ENCODE measurements around the gene MIDN. TPM values are rescaled to one million over a fixed set of nuclear protein-coding genes. Genes with fewer than 3 reads are reported as not detected.

MIDN gene
- total and polyA plus RNA-seq, 5 donors from 2014 or later: 1.4 to 126 (median 2.1) TPM

DNA sequence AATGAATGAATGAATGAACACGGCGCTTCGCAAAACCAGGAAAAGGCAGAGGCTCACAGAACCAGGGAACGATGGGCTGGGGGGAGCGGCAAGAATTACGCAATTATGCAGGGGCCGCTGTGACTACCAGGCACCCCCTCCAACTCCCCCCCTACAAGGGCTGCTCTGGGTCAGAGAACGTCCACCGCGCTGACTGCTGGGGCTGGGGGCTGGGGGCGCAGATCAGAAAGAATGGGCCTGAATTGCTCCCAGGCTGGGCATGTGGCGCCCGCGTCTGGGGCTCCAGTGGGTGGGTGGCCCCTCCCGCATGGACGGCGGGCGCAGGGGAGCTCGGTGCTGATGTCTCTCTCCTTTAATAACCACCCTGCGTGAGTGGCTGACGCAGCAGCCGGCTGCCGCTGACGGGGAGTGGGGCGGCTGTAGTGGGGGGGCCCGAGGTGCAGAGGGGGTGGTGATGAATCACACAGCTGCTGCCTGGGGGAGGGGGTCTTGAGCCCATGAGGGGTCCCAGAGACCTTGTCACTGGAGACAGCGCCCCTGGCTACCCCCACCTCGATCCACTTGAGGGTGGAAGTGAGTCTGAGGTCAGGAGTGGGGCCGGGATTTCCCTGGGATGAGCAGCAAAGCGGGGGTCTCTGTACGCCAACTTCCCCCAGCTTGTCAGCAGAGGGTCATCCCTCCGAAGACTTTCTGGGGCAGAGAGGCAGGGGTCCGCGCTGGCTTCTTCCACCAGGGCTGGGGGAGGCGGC is 19.3 kb downstream of the MIDN start:
- Mint-ChIP-seq H3K27me3 (peaks cover 5% of the 10 kb centered on the region), H3K9me3 (peaks cover 0 to 2% (median 0%) of the 10 kb centered on the region in 7 donors), H3K27ac (peak overlapping the region in 2 of 3 donors; percentile 20 to 65), H3K4me1 (peaks cover 0 to 69% (median 26%) of the 10 kb centered on the region in 4 donors), H3K4me3 (peak overlapping the region; percentile 47 to 82 (median 80)), H3K36me3 (peaks cover 24% of the 10 kb centered on the region)
- DNase-seq: no peak
- Histone ChIP-seq H3K27me3 (ENCODE audit: control insufficient read depth, insufficient read depth, low read length) (no peaks in the 10 kb centered on the region), H3K4me3 (ENCODE audit: low read depth, low read length) (peak overlapping the region; percentile 13), H3K9me3 (ENCODE audit: control insufficient read depth in 2 of 2, low read length in 2 of 2) (no peaks in the 10 kb centered on the region), H3K36me3 (ENCODE audit: control insufficient read depth, insufficient read depth, low read length) (peaks cover 21% of the 10 kb centered on the region), H3K27ac (ENCODE audit: insufficient read depth, low read length, poor library complexity, severe bottlenecking) (no peak overlapping the region), H3K4me1 (ENCODE audit: control insufficient read depth, insufficient read depth, low read length, poor library complexity, severe bottlenecking) (peaks cover 65% of the 10 kb centered on the region)
- ATAC-seq (ENCODE audit: low read depth in 2 of 2): no peak

- Histone ChIP-seq H3K4me3 (ENCODE audit: low read depth, low read length) (no peak overlapping the region), H3K9me3 (ENCODE audit: control insufficient read depth in 2 of 2, low read length in 2 of 2) (no peaks in the 10 kb centered on the region), H3K27ac (ENCODE audit: insufficient read depth, low read length, poor library complexity, severe bottlenecking) (peak overlapping the region; percentile 85), H3K27me3 (ENCODE audit: control insufficient read depth, insufficient read depth, low read length) (no peaks in the 10 kb centered on the region), H3K36me3 (ENCODE audit: control insufficient read depth, insufficient read depth, low read length) (peaks cover 29% of the 10 kb centered on the region), H3K4me1 (ENCODE audit: control insufficient read depth, insufficient read depth, low read length, poor library complexity, severe bottlenecking) (peaks cover 72% of the 10 kb centered on the region)
- ATAC-seq (ENCODE audit: low read depth in 2 of 2) (no peak), DNase-seq (no peak)
- peaks cover 0 to 2% (median 0%) of the 10 kb centered on the region in 7 donors for H3K9me3 Mint-ChIP-seq
- H3K36me3 Mint-ChIP-seq: peaks cover 30% of the 10 kb centered on the region
- H3K27me3 Mint-ChIP-seq: peaks cover 5% of the 10 kb centered on the region
- peak overlapping the region in 2 of 3 donors; percentile 88 to 90 for H3K27ac Mint-ChIP-seq
- peak overlapping the region; percentile 82 to 92 (median 85) for H3K4me3 Mint-ChIP-seq
- peaks cover 0 to 68% (median 29%) of the 10 kb centered on the region in 4 donors for H3K4me1 Mint-ChIP-seq
These were observed 20.1 kb downstream of the MIDN start for GRCh38 chr19:1268226-1269064.

GRCh38 chr19:1269065-1269477 is 20.7 kb downstream of the MIDN start, which contains the start of gene CIRBP:
Gene CIRBP (plus strand): TSS chr19:1269332. CDS start chr19:1270934, 1,602 bp downstream.
- peak; percentile 79 to 81 for ATAC-seq (ENCODE audit: low read depth in 2 of 2)
- H3K9me3 Mint-ChIP-seq: peaks cover 0 to 2% (median 0%) of the 10 kb centered on the region in 7 donors
- peaks cover 0 to 74% (median 34%) of the 10 kb centered on the region in 4 donors for H3K4me1 Mint-ChIP-seq
- peak; percentile 99 for DNase-seq
- Histone ChIP-seq H3K9me3 (ENCODE audit: control insufficient read depth in 2 of 2, low read length in 2 of 2) (no peaks in the 10 kb centered on the region), H3K27me3 (ENCODE audit: control insufficient read depth, insufficient read depth, low read length) (no peaks in the 10 kb centered on the region), H3K27ac (ENCODE audit: insufficient read depth, low read length, poor library complexity, severe bottlenecking) (peak within 1 kb of the TSS; percentile 85), H3K4me3 (ENCODE audit: low read depth, low read length) (peak within 1 kb of the TSS; percentile 91), H3K4me1 (ENCODE audit: control insufficient read depth, insufficient read depth, low read length, poor library complexity, severe bottlenecking) (peaks cover 78% of the 10 kb centered on the region), H3K36me3 (ENCODE audit: control insufficient read depth, insufficient read depth, low read length) (peaks cover 35% of the 10 kb centered on the region)
- H3K27me3 Mint-ChIP-seq: peaks cover 5% of the 10 kb centered on the region
- peak within 1 kb of the TSS; percentile 89 to 96 (median 92) for H3K4me3 Mint-ChIP-seq
- H3K36me3 Mint-ChIP-seq: peaks cover 36% of the 10 kb centered on the region
- H3K27ac Mint-ChIP-seq: peak within 1 kb of the TSS; percentile 92 to 96 (median 95)

GRCh38 chr19:1269478-1270212 is 21.3 kb downstream of the MIDN start:
- Histone ChIP-seq H3K4me3 (ENCODE audit: low read depth, low read length) (peak overlapping the region; percentile 91), H3K27me3 (ENCODE audit: control insufficient read depth, insufficient read depth, low read length) (no peaks in the 10 kb centered on the region), H3K9me3 (ENCODE audit: control insufficient read depth in 2 of 2, low read length in 2 of 2) (no peaks in the 10 kb centered on the region), H3K27ac (ENCODE audit: insufficient read depth, low read length, poor library complexity, severe bottlenecking) (peak overlapping the region; percentile 85), H3K36me3 (ENCODE audit: control insufficient read depth, insufficient read depth, low read length) (peaks cover 41% of the 10 kb centered on the region), H3K4me1 (ENCODE audit: control insufficient read depth, insufficient read depth, low read length, poor library complexity, severe bottlenecking) (peaks cover 84% of the 10 kb centered on the region)
- peak overlapping the region; percentile 89 to 96 (median 92) for H3K4me3 Mint-ChIP-seq
- H3K27me3 Mint-ChIP-seq: peaks cover 5% of the 10 kb centered on the region
- H3K4me1 Mint-ChIP-seq: peaks cover 0 to 75% (median 35%) of the 10 kb centered on the region in 4 donors
- H3K36me3 Mint-ChIP-seq: peaks cover 37% of the 10 kb centered on the region
- ATAC-seq (ENCODE audit: low read depth in 2 of 2): peak; percentile 36 to 38
- peaks cover 0 to 2% (median 0%) of the 10 kb centered on the region in 7 donors for H3K9me3 Mint-ChIP-seq
- DNase-seq: peak; percentile 82 to 87 (median 84)
- H3K27ac Mint-ChIP-seq: peak overlapping the region; percentile 92 to 96 (median 95)

GRCh38 chr19:1270213-1270853 is 21.9 kb downstream of the MIDN start:
- H3K4me1 Mint-ChIP-seq: peaks cover 0 to 68% (median 35%) of the 10 kb centered on the region in 4 donors
- H3K27me3 Mint-ChIP-seq: peaks cover 5% of the 10 kb centered on the region
- no peak for DNase-seq
- H3K36me3 ChIP-seq (ENCODE audit: control insufficient read depth, insufficient read depth, low read length): peaks cover 43% of the 10 kb centered on the region
- peak overlapping the region; percentile 91 for H3K4me3 ChIP-seq (ENCODE audit: low read depth, low read length)
- no peaks in the 10 kb centered on the region for H3K9me3 ChIP-seq (ENCODE audit: control insufficient read depth in 2 of 2, low read length in 2 of 2)
- H3K27ac Mint-ChIP-seq: peak overlapping the region; percentile 92 to 96 (median 95)
- peak overlapping the region; percentile 85 for H3K27ac ChIP-seq (ENCODE audit: insufficient read depth, low read length, poor library complexity, severe bottlenecking)
- no peaks in the 10 kb centered on the region for H3K27me3 ChIP-seq (ENCODE audit: control insufficient read depth, insufficient read depth, low read length)
- H3K4me3 Mint-ChIP-seq: peak overlapping the region; percentile 89 to 96 (median 92)
- peaks cover 89% of the 10 kb centered on the region for H3K4me1 ChIP-seq (ENCODE audit: control insufficient read depth, insufficient read depth, low read length, poor library complexity, severe bottlenecking)
- H3K36me3 Mint-ChIP-seq: peaks cover 37% of the 10 kb centered on the region
- peaks cover 0 to 2% (median 0%) of the 10 kb centered on the region in 7 donors for H3K9me3 Mint-ChIP-seq
- no peak for ATAC-seq (ENCODE audit: low read depth in 2 of 2)

- DNase-seq (no peak), ATAC-seq (ENCODE audit: low read depth in 2 of 2) (no peak)
- H3K27ac Mint-ChIP-seq: peak overlapping the region; percentile 92 to 96 (median 95)
- H3K9me3 Mint-ChIP-seq: peaks cover 0 to 2% (median 0%) of the 10 kb centered on the region in 7 donors
- no peaks in the 10 kb centered on the region for H3K9me3 ChIP-seq (ENCODE audit: control insufficient read depth in 2 of 2, low read length in 2 of 2)
- H3K36me3 ChIP-seq (ENCODE audit: control insufficient read depth, insufficient read depth, low read length): peaks cover 43% of the 10 kb centered on the region
- peaks cover 37% of the 10 kb centered on the region for H3K36me3 Mint-ChIP-seq
- H3K4me1 Mint-ChIP-seq: peaks cover 0 to 64% (median 35%) of the 10 kb centered on the region in 4 donors
- H3K27me3 ChIP-seq (ENCODE audit: control insufficient read depth, insufficient read depth, low read length): no peaks in the 10 kb centered on the region
- H3K27me3 Mint-ChIP-seq: peaks cover 5% of the 10 kb centered on the region
- H3K27ac ChIP-seq (ENCODE audit: insufficient read depth, low read length, poor library complexity, severe bottlenecking): peak overlapping the region; percentile 85
- peak overlapping the region; percentile 89 to 96 (median 92) for H3K4me3 Mint-ChIP-seq
- peak overlapping the region; percentile 91 for H3K4me3 ChIP-seq (ENCODE audit: low read depth, low read length)
- peaks cover 86% of the 10 kb centered on the region for H3K4me1 ChIP-seq (ENCODE audit: control insufficient read depth, insufficient read depth, low read length, poor library complexity, severe bottlenecking)
These were observed 22.6 kb downstream of the MIDN start for GRCh38 chr19:1270854-1271527.
